SK-N-SH treated with all-trans-retinoic acid at 6 μM for 48 hours (cell line): ENCODE data around the gene PNMA6F.

Source experiments
- ATAC-seq: fragments of 200-7000 bp; cut with Tn5 transposase; 3 replicates; pipeline ENCODE4 v1.9.1; 2020; ENCODE audit warnings: mild to moderate bottlenecking, moderate library complexity
- ARNTL ChIP-seq: fragments of 450-650 bp; formaldehyde crosslinking; IDR thresholded peaks from 2 replicates; pipeline ENCODE4 v1.5.0; 2020; ENCODE audit warnings: low read depth, mild to moderate bottlenecking, moderate library complexity, borderline replicate concordance
- BACH2 ChIP-seq: fragments of 250-450 bp; sonication (Bioruptor Pico); IDR thresholded peaks from 2 replicates; pipeline ENCODE4 v1.9.0; 2021; ENCODE audit warnings: mild to moderate bottlenecking, borderline replicate concordance
- ESRRG ChIP-seq: fragments of 250-450 bp; sonication (Bioruptor Pico); IDR thresholded peaks from 2 replicates; pipeline ENCODE4 v1.6.1; 2021; ENCODE audit warnings: mild to moderate bottlenecking
- OSR1 ChIP-seq: fragments of 250-450 bp; sonication (Bioruptor Pico); IDR thresholded peaks from 2 replicates; pipeline ENCODE4 v1.8.0; 2022; ENCODE audit warnings: moderate library complexity, mild to moderate bottlenecking, inconsistent platforms
- PPARA ChIP-seq: fragments of 250-450 bp; sonication (Bioruptor Pico); IDR thresholded peaks from 2 replicates; pipeline ENCODE4 v1.5.0; 2020; ENCODE audit warnings: mild to moderate bottlenecking, borderline replicate concordance
- RARB ChIP-seq: fragments of 250-450 bp; sonication (Bioruptor Pico); IDR thresholded peaks from 2 replicates; pipeline ENCODE4 v1.8.0; 2021; ENCODE audit warnings: mild to moderate bottlenecking, moderate library complexity
- SNAI2 ChIP-seq: fragments of 250-450 bp; sonication (Bioruptor Pico); IDR thresholded peaks from 2 replicates; pipeline ENCODE4 v1.5.0; 2020; ENCODE audit warnings: mild to moderate bottlenecking, moderate library complexity
- TCF4 ChIP-seq: fragments of 250-450 bp; sonication (Bioruptor Pico); IDR thresholded peaks from 2 replicates; pipeline ENCODE4 v1.8.0; 2021; ENCODE audit warnings: mild to moderate bottlenecking, moderate library complexity, borderline replicate concordance
- TOX ChIP-seq: fragments of 250-450 bp; sonication (Bioruptor Pico); IDR thresholded peaks from 2 replicates; pipeline ENCODE4 v1.8.0; 2021; ENCODE audit warnings: mild to moderate bottlenecking, moderate library complexity, borderline replicate concordance
- ZC3H10 ChIP-seq: fragments of 250-450 bp; sonication (Bioruptor Pico); IDR thresholded peaks from 2 replicates; pipeline ENCODE4 v1.5.1; 2021; ENCODE audit warnings: mild to moderate bottlenecking, moderate library complexity
- ZFP30 ChIP-seq: fragments of 450-650 bp; formaldehyde crosslinking; IDR thresholded peaks from 2 replicates; pipeline ENCODE4 v1.5.0; 2022; ENCODE audit warnings: mild to moderate bottlenecking, moderate library complexity
- ZNF565 ChIP-seq: fragments of 450-650 bp; formaldehyde crosslinking; conservative IDR thresholded peaks from 2 replicates; pipeline ENCODE4 v1.5.0; 2020; ENCODE audit warnings: low read depth, mild to moderate bottlenecking, moderate library complexity
- ZNF70 ChIP-seq: fragments of 450-650 bp; formaldehyde crosslinking; IDR thresholded peaks from 2 replicates; pipeline ENCODE4 v1.5.0; 2020; ENCODE audit warnings: mild to moderate bottlenecking, moderate library complexity
- ZNF8 ChIP-seq: fragments of 450-650 bp; formaldehyde crosslinking; IDR thresholded peaks from 2 replicates; pipeline ENCODE4 v1.5.0; 2020; ENCODE audit warnings: mild to moderate bottlenecking, moderate library complexity
- TF ChIP-seq, protein P1 (sequence below): fragments of 250-450 bp; sonication (Bioruptor Pico); IDR thresholded peaks from 2 replicates; pipeline ENCODE4 v1.5.0; 2020; ENCODE audit warnings: mild to moderate bottlenecking, moderate library complexity
- TF ChIP-seq, protein P2 (sequence below): fragments of 250-450 bp; sonication (Bioruptor Pico); IDR thresholded peaks from 2 replicates; pipeline ENCODE4 v1.5.1; 2021; ENCODE audit warnings: mild to moderate bottlenecking, moderate library complexity
- TF ChIP-seq, protein P3 (sequence below): fragments of 250-450 bp; sonication (Bioruptor Pico); IDR thresholded peaks from 2 replicates; pipeline ENCODE4 v1.8.0; 2020; ENCODE audit warnings: mild to moderate bottlenecking, moderate library complexity, borderline replicate concordance
- TF ChIP-seq, protein P4 (sequence below): fragments of 250-450 bp; sonication (Bioruptor Pico); IDR thresholded peaks from 2 replicates; pipeline ENCODE4 v1.8.0; 2021; ENCODE audit warnings: low read depth, mild to moderate bottlenecking, moderate library complexity, borderline replicate concordance

PNMA6F gene

DNA sequence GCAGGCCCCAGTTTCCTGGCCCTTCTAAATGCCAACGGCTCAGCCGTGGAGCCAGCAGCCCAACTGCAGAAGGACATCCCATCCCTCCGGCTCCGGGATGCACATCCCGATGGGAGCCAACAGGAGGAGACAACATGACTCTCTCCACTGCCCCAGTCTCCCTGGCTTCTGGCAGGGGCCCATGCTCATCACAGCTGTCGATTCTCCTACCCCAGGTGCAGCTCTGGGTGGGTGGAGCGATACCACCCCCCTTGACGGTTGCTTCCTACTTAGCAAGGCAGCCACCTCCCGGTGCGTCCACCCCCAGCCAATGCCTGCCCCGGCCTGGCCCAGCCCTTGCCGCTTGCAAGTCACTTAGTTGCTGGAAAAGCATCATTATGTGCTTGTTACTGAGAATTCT lies 31.8 kb upstream of the PNMA6F start:
- peak; percentile 55 for ATAC-seq
- TF ChIP-seq ZNF565 (no peak), BACH2 (CRISPR knock-in tag) (no peak), RARB (CRISPR knock-in tag) (no peak), TCF4 (CRISPR knock-in tag) (no peak), PPARA (CRISPR knock-in tag) (no peak), ARNTL (CRISPR knock-in tag) (no peak), ZC3H10 (CRISPR knock-in tag) (no peak), ZFP30 (CRISPR knock-in tag) (no peak), ZNF70 (CRISPR knock-in tag) (no peak), OSR1 (CRISPR knock-in tag) (no peak), TOX (CRISPR knock-in tag) (no peak), SNAI2 (CRISPR knock-in tag) (no peak)
- TF ChIP-seq, protein P1, sequence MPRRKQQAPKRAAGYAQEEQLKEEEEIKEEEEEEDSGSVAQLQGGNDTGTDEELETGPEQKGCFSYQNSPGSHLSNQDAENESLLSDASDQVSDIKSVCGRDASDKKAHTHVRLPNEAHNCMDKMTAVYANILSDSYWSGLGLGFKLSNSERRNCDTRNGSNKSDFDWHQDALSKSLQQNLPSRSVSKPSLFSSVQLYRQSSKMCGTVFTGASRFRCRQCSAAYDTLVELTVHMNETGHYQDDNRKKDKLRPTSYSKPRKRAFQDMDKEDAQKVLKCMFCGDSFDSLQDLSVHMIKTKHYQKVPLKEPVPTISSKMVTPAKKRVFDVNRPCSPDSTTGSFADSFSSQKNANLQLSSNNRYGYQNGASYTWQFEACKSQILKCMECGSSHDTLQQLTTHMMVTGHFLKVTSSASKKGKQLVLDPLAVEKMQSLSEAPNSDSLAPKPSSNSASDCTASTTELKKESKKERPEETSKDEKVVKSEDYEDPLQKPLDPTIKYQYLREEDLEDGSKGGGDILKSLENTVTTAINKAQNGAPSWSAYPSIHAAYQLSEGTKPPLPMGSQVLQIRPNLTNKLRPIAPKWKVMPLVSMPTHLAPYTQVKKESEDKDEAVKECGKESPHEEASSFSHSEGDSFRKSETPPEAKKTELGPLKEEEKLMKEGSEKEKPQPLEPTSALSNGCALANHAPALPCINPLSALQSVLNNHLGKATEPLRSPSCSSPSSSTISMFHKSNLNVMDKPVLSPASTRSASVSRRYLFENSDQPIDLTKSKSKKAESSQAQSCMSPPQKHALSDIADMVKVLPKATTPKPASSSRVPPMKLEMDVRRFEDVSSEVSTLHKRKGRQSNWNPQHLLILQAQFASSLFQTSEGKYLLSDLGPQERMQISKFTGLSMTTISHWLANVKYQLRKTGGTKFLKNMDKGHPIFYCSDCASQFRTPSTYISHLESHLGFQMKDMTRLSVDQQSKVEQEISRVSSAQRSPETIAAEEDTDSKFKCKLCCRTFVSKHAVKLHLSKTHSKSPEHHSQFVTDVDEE, result no peak
- TF ChIP-seq, protein P2, sequence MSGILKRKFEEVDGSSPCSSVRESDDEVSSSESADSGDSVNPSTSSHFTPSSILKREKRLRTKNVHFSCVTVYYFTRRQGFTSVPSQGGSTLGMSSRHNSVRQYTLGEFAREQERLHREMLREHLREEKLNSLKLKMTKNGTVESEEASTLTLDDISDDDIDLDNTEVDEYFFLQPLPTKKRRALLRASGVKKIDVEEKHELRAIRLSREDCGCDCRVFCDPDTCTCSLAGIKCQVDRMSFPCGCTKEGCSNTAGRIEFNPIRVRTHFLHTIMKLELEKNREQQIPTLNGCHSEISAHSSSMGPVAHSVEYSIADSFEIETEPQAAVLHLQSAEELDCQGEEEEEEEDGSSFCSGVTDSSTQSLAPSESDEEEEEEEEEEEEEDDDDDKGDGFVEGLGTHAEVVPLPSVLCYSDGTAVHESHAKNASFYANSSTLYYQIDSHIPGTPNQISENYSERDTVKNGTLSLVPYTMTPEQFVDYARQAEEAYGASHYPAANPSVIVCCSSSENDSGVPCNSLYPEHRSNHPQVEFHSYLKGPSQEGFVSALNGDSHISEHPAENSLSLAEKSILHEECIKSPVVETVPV, result no peak
- TF ChIP-seq, protein P3, sequence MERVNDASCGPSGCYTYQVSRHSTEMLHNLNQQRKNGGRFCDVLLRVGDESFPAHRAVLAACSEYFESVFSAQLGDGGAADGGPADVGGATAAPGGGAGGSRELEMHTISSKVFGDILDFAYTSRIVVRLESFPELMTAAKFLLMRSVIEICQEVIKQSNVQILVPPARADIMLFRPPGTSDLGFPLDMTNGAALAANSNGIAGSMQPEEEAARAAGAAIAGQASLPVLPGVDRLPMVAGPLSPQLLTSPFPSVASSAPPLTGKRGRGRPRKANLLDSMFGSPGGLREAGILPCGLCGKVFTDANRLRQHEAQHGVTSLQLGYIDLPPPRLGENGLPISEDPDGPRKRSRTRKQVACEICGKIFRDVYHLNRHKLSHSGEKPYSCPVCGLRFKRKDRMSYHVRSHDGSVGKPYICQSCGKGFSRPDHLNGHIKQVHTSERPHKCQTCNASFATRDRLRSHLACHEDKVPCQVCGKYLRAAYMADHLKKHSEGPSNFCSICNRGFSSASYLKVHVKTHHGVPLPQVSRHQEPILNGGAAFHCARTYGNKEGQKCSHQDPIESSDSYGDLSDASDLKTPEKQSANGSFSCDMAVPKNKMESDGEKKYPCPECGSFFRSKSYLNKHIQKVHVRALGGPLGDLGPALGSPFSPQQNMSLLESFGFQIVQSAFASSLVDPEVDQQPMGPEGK (CRISPR knock-in tag), result no peak
- TF ChIP-seq, protein P4, sequence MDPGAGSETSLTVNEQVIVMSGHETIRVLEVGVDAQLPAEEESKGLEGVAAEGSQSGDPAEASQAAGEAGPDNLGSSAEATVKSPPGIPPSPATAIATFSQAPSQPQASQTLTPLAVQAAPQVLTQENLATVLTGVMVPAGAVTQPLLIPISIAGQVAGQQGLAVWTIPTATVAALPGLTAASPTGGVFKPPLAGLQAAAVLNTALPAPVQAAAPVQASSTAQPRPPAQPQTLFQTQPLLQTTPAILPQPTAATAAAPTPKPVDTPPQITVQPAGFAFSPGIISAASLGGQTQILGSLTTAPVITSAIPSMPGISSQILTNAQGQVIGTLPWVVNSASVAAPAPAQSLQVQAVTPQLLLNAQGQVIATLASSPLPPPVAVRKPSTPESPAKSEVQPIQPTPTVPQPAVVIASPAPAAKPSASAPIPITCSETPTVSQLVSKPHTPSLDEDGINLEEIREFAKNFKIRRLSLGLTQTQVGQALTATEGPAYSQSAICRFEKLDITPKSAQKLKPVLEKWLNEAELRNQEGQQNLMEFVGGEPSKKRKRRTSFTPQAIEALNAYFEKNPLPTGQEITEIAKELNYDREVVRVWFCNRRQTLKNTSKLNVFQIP, result no peak

DNA sequence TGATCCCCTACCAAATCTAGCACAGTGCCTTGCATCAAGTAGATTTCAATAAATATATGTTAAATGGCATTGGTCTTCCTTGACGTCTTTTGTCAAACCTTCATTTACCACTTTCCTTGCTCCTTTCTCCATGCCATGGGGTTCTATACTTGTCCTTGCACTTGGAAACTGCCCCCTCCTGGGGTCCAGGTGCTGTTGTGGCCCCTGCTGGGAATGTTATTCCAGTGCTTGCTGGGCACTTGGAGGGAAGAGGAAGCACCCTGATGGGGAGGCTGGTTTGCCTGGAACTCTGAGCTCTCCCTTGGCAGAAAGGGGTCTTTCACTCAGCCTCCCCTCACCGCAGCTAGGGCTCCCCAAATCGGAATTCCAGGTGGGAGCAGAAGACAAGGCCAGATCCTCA lies 31.3 kb upstream of the PNMA6F start:
- ATAC-seq, result no peak; the same call in 2 of the 3 replicates
- TF ChIP-seq, protein P2, result no peak
- TF ChIP-seq ZNF8 (no peak), TOX (CRISPR knock-in tag) (no peak), BACH2 (CRISPR knock-in tag) (no peak), TCF4 (CRISPR knock-in tag) (no peak), SNAI2 (CRISPR knock-in tag) (no peak), ZNF565 (no peak), ESRRG (CRISPR knock-in tag) (no peak), OSR1 (CRISPR knock-in tag) (no peak)
- TF ChIP-seq, all 23 proteins: peak for 0

DNA sequence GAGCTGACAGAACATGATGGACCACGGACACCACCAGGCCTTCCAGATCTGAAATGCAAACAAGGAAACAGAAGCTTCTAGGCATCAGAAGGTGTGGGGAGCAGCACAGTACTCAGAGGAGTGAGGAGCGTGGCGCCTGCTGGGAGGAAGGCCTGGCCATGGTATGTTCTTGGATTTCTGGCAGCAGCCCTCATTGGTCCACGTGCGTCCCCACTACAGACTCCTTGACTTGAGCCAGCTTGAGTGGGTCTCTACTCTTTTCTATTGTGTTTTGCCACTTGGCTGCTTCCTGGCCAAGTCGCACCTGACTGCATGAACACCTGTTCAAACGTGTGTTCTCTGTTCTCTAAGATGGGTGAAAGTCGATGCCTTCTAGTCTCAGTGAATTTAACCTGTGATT lies 30.4 kb upstream of the PNMA6F start:
- TF ChIP-seq, protein P3 (CRISPR knock-in tag), result no peak
- TF ChIP-seq TCF4 (CRISPR knock-in tag), result no peak
- TF ChIP-seq, protein P2, result no peak
- TF ChIP-seq BACH2 (CRISPR knock-in tag), result no peak
- ATAC-seq, result no peak
